Esophagus squamous epithelium (tissue), 4 donors: ENCODE results near the gene FGGY.

Experiments used
- CTCF ChIP-seq, 6 experiments: fragments of 450-650 bp in 4 of 6; fragments of 200-600 bp in 2 of 6; sonication (generic) in 2 of 6; IDR thresholded peaks; one replicate each; pipeline ENCODE4 v1.5.1; 2016 to 2019; ENCODE audit warnings: antibody characterized with exemption in 6 of 6, mild to moderate bottlenecking in 4 of 6, moderate library complexity in 4 of 6
- POLR2A ChIP-seq, 4 donors: fragments of 450-650 bp; IDR thresholded peaks; one replicate each; pipeline ENCODE4 v1.6.1; 2017; ENCODE audit warnings: antibody characterized with exemption in 4 of 4, mild to moderate bottlenecking in 4 of 4, moderate library complexity in 3 of 4

- TF ChIP-seq CTCF (IDR thresholded peaks at IDR 0.05) (no peak), POLR2A (IDR thresholded peaks at IDR 0.05) (no peak)
Measured at GRCh38 chr1:59498640-59499039, 201.7 kb downstream of the FGGY start.
